WTC11 (cell line): Measurements from ENCODE around the gene MAS1L. TPM values are rescaled to one million over a fixed set of nuclear protein-coding genes. Genes with fewer than 3 reads are reported as not detected.

Experiments
- ATAC-seq: fragments of 200-7000 bp; cut with Tn5 transposase; 2 replicates; pipeline ENCODE4 v1.10.0; 2021; ENCODE audit warnings: mild to moderate bottlenecking, moderate library complexity
- CTCF ChIA-PET: fragments of 300-600 bp; sonication (Branson Sonifier 250); formaldehyde crosslinking; loops from one replicate; lab custom pipeline; 2021; ENCODE audit warnings: antibody characterized with exemption; lab: Charles Lee
- POLR2A ChIA-PET: fragments of 350-600 bp; sonication (Branson Sonifier 250); formaldehyde crosslinking; loops from one replicate; lab custom pipeline; 2021; ENCODE audit warnings: antibody characterized with exemption; lab: Charles Lee
- DNase-seq: peaks from one replicate; pipeline ENCODE4 v3.0.0; 2021; ENCODE audit warnings: low spot score
- H3K27ac Mint-ChIP-seq: 2 replicates; pipeline ENCODE4 v1.8.0; 2021; ENCODE audit warnings: mixed read lengths
- H3K27me3 Mint-ChIP-seq: 2 replicates; pipeline ENCODE4 v1.8.0; 2021; ENCODE audit warnings: low read depth, mild to moderate bottlenecking, moderate library complexity, mixed read lengths
- H3K36me3 Mint-ChIP-seq: 2 replicates; pipeline ENCODE4 v1.8.0; 2021; ENCODE audit warnings: mixed read lengths
- H3K4me1 Mint-ChIP-seq: 2 replicates; pipeline ENCODE4 v1.8.0; 2022; ENCODE audit warnings: mixed read lengths
- H3K4me3 Mint-ChIP-seq: 2 replicates; pipeline ENCODE4 v1.8.0; 2021; ENCODE audit warnings: mild to moderate bottlenecking, moderate library complexity, mixed read lengths
- H3K9me3 Mint-ChIP-seq: 2 replicates; pipeline ENCODE4 v1.8.0; 2021; ENCODE audit warnings: mixed read lengths
- ARID4B ChIP-seq: sonication (generic); formaldehyde crosslinking; IDR thresholded peaks from 2 replicates; pipeline ENCODE4 v1.8.0; 2023; ENCODE audit warnings: missing genetic modification reagents, mild to moderate bottlenecking, borderline replicate concordance
- EMX1 ChIP-seq: fragments of 250-450 bp; sonication (Bioruptor Pico); IDR thresholded peaks from 2 replicates; pipeline ENCODE4 v1.8.0; 2021; ENCODE audit warnings: mild to moderate bottlenecking
- FOXP1 ChIP-seq: sonication (generic); formaldehyde crosslinking; IDR thresholded peaks from 2 replicates; pipeline ENCODE4 v1.8.0; 2022; ENCODE audit warnings: missing genetic modification reagents, mild to moderate bottlenecking, moderate library complexity, borderline replicate concordance
- GTF2I ChIP-seq: fragments of 250-450 bp; sonication (Bioruptor Pico); conservative IDR thresholded peaks from 2 replicates; pipeline ENCODE4 v1.4.0; 2021; ENCODE audit warnings: mild to moderate bottlenecking
- JUN ChIP-seq: sonication (generic); formaldehyde crosslinking; IDR thresholded peaks from 2 replicates; pipeline ENCODE4 v1.8.0; 2023; ENCODE audit warnings: mild to moderate bottlenecking, missing genetic modification reagents
- KAT7 ChIP-seq: sonication (generic); formaldehyde crosslinking; IDR thresholded peaks from 2 replicates; pipeline ENCODE4 v1.8.1; 2023; ENCODE audit warnings: missing genetic modification reagents, mild to moderate bottlenecking, borderline replicate concordance
- NFATC4 ChIP-seq: fragments of 250-450 bp; sonication (Bioruptor Pico); IDR thresholded peaks from 2 replicates; pipeline ENCODE4 v1.9.0; 2021; ENCODE audit warnings: mild to moderate bottlenecking
- NFYB ChIP-seq: sonication (generic); formaldehyde crosslinking; conservative IDR thresholded peaks from 2 replicates; pipeline ENCODE4 v1.8.0; 2022; ENCODE audit warnings: low read depth, missing genetic modification reagents
- PRDM15 ChIP-seq: sonication (generic); formaldehyde crosslinking; IDR thresholded peaks from 2 replicates; pipeline ENCODE4 v1.8.0; 2022; ENCODE audit warnings: missing genetic modification reagents
- RELA ChIP-seq: sonication (generic); formaldehyde crosslinking; IDR thresholded peaks from 2 replicates; pipeline ENCODE4 v1.8.1; 2022; ENCODE audit warnings: missing genetic modification reagents, mild to moderate bottlenecking, borderline replicate concordance
- RORB ChIP-seq: fragments of 250-450 bp; sonication (Bioruptor Pico); IDR thresholded peaks from 2 replicates; pipeline ENCODE4 v1.9.0; 2021; ENCODE audit warnings: mild to moderate bottlenecking
- SP1 ChIP-seq: sonication (generic); formaldehyde crosslinking; conservative IDR thresholded peaks from 2 replicates; pipeline ENCODE4 v1.8.1; 2022; ENCODE audit warnings: missing genetic modification reagents
- ZBTB21 ChIP-seq: sonication (generic); formaldehyde crosslinking; IDR thresholded peaks from 2 replicates; pipeline ENCODE4 v1.8.1; 2023; ENCODE audit warnings: mild to moderate bottlenecking, missing genetic modification reagents, borderline replicate concordance
- ZNF232 ChIP-seq: sonication (generic); formaldehyde crosslinking; IDR thresholded peaks from 2 replicates; pipeline ENCODE4 v1.8.0; 2022; ENCODE audit warnings: mild to moderate bottlenecking, missing genetic modification reagents
- ZNF416 ChIP-seq: fragments of 250-450 bp; sonication (Bioruptor Pico); IDR thresholded peaks from 2 replicates; pipeline ENCODE4 v1.9.0; 2021; ENCODE audit warnings: mild to moderate bottlenecking, inconsistent platforms
- total RNA-seq: library from RNA; stranded (reverse); gene quantifications from 3 replicates; pipeline ENCODE4 v1.2.3, GENCODE V29; 2021
- TF ChIP-seq, protein P1 (sequence below): sonication (generic); formaldehyde crosslinking; IDR thresholded peaks from 2 replicates; pipeline ENCODE4 v1.8.1; 2023; ENCODE audit warnings: mild to moderate bottlenecking, missing genetic modification reagents, borderline replicate concordance
- TF ChIP-seq, protein P2 (sequence below): sonication (generic); formaldehyde crosslinking; IDR thresholded peaks from 2 replicates; pipeline ENCODE4 v1.8.0; 2023; ENCODE audit warnings: mild to moderate bottlenecking, missing genetic modification reagents

The MAS1L gene
- total RNA-seq, 1 experiment from 2014 or later, result not detected

- no peak for TF ChIP-seq PRDM15 (CRISPR knock-in tag)
Observed at GRCh38 chr6:29479560-29479959, 8.2 kb downstream of the MAS1L start (continued).

- ATAC-seq, result no peak
- H3K9me3 Mint-ChIP-seq, result peaks cover 14% of the 10 kb centered on the region
- H3K4me1 Mint-ChIP-seq, result no peaks in the 10 kb centered on the region
- POLR2A ChIA-PET, result no interaction called here
- no peak for TF ChIP-seq NFYB
- TF ChIP-seq, all 79 proteins: peak for 0
- Mint-ChIP-seq H3K36me3 (no peaks in the 10 kb centered on the region), H3K27me3 (peaks cover 7% of the 10 kb centered on the region), H3K4me3 (no peak overlapping the region), H3K27ac (no peak overlapping the region)
- DNase-seq, result no peak
- CTCF ChIA-PET, result interaction anchor here (1.1 kb wide), 1 partner anchor 406 kb away, joined by 3 read pairs; no protein-coding TSS in a partner anchor
Observed at GRCh38 chr6:29478740-29479139, 9.0 kb downstream of the MAS1L start.

DNA sequence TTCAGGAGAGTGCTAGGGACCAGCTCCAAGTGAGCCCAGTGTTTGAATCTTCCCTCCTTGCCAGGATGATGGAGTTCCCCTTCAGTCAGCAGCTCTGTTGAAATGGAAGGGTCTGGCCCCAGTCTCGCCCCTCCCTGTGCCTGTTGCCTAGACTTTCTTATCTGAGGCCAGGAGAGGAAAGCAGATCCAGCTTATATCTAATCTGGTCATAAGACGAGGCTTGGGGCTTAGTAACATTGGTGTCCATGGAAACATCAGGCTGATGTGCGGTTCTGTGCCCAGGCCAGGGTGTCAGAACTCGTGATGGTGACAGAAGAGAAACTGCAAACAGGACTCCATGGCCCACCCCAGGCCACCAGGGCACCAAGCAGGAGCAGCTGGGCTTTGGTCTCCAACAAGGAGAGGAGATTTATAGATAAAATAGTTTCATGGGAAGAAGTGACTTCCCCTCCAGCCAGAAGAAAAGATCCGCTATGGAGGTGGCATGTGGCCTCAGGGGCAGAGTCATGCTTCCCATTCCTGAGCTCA lies 9.8 kb downstream of the MAS1L start:
- H3K4me1 Mint-ChIP-seq, result no peaks in the 10 kb centered on the region
- ChIA-PET CTCF (interaction anchor here (1.1 kb wide), 1 partner anchor 406 kb away, joined by 3 read pairs; no protein-coding TSS in a partner anchor), POLR2A (no interaction called here)
- ATAC-seq (no peak), DNase-seq (no peak)
- H3K36me3 Mint-ChIP-seq, result no peaks in the 10 kb centered on the region
- no peak overlapping the region for H3K4me3 Mint-ChIP-seq
- H3K9me3 Mint-ChIP-seq, result peaks cover 17% of the 10 kb centered on the region
- H3K27me3 Mint-ChIP-seq, result peaks cover 9% of the 10 kb centered on the region
- no peak for TF ChIP-seq ZNF232 (CRISPR knock-in tag)
- TF ChIP-seq ZBTB21 (CRISPR knock-in tag), result no peak
- TF ChIP-seq, protein P1, sequence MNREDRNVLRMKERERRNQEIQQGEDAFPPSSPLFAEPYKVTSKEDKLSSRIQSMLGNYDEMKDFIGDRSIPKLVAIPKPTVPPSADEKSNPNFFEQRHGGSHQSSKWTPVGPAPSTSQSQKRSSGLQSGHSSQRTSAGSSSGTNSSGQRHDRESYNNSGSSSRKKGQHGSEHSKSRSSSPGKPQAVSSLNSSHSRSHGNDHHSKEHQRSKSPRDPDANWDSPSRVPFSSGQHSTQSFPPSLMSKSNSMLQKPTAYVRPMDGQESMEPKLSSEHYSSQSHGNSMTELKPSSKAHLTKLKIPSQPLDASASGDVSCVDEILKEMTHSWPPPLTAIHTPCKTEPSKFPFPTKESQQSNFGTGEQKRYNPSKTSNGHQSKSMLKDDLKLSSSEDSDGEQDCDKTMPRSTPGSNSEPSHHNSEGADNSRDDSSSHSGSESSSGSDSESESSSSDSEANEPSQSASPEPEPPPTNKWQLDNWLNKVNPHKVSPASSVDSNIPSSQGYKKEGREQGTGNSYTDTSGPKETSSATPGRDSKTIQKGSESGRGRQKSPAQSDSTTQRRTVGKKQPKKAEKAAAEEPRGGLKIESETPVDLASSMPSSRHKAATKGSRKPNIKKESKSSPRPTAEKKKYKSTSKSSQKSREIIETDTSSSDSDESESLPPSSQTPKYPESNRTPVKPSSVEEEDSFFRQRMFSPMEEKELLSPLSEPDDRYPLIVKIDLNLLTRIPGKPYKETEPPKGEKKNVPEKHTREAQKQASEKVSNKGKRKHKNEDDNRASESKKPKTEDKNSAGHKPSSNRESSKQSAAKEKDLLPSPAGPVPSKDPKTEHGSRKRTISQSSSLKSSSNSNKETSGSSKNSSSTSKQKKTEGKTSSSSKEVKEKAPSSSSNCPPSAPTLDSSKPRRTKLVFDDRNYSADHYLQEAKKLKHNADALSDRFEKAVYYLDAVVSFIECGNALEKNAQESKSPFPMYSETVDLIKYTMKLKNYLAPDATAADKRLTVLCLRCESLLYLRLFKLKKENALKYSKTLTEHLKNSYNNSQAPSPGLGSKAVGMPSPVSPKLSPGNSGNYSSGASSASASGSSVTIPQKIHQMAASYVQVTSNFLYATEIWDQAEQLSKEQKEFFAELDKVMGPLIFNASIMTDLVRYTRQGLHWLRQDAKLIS (CRISPR knock-in tag), result no peak
- TF ChIP-seq EMX1 (CRISPR knock-in tag), result no peak
- TF ChIP-seq, protein P2, sequence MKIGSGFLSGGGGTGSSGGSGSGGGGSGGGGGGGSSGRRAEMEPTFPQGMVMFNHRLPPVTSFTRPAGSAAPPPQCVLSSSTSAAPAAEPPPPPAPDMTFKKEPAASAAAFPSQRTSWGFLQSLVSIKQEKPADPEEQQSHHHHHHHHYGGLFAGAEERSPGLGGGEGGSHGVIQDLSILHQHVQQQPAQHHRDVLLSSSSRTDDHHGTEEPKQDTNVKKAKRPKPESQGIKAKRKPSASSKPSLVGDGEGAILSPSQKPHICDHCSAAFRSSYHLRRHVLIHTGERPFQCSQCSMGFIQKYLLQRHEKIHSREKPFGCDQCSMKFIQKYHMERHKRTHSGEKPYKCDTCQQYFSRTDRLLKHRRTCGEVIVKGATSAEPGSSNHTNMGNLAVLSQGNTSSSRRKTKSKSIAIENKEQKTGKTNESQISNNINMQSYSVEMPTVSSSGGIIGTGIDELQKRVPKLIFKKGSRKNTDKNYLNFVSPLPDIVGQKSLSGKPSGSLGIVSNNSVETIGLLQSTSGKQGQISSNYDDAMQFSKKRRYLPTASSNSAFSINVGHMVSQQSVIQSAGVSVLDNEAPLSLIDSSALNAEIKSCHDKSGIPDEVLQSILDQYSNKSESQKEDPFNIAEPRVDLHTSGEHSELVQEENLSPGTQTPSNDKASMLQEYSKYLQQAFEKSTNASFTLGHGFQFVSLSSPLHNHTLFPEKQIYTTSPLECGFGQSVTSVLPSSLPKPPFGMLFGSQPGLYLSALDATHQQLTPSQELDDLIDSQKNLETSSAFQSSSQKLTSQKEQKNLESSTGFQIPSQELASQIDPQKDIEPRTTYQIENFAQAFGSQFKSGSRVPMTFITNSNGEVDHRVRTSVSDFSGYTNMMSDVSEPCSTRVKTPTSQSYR (CRISPR knock-in tag), result no peak
- no peak for TF ChIP-seq RELA (CRISPR knock-in tag)
- TF ChIP-seq GTF2I, result no peak
- no peak for TF ChIP-seq ARID4B (CRISPR knock-in tag)
- no peak for TF ChIP-seq FOXP1 (CRISPR knock-in tag)
- TF ChIP-seq SP1 (CRISPR knock-in tag), result no peak
- TF ChIP-seq JUN (CRISPR knock-in tag), result no peak
- no peak for TF ChIP-seq KAT7 (CRISPR knock-in tag)
- TF ChIP-seq ZNF416 (CRISPR knock-in tag), result no peak
- TF ChIP-seq NFATC4 (CRISPR knock-in tag), result no peak
- no peak for TF ChIP-seq RORB (CRISPR knock-in tag)
- H3K27ac Mint-ChIP-seq, result no peak overlapping the region
